Stimulated activated CD4-positive, alpha-beta T cell treated with anti-CD3 and anti-CD28 coated beads, Interleukin-1b, Interleukin-23, amount 100 ng/mL, for 4 hours (primary cell): ENCODE results near the gene ERCC4.

Experiments
- DNase-seq, 2 donors: peaks; one replicate each; pipeline ENCODE4 v3.0.0-alpha.2; 2020; ENCODE audit warnings: low read depth in 2 of 2

Gene ERCC4

GRCh38 chr16:13994239-13995106 lies 74.5 kb downstream of the ERCC4 start:
- DNase-seq: no peak

DNA sequence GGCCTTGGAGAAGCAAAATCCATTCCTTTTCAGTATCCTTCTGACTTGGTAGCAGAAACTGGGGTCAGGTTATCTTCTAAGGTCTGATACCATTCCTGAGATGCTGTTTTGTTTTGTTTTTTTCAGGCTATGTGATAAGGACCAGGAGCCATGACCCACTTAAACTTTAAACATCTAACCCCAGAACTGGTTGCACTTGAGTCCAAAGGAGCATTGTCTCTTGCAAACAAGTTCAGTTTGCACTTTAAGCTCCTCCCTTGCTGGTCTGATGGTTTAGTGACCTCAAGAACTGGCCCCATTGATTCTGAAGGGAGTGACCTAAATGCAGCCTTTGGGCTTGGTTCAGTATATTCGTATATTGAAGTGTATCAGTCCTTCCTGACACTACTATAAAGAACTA lies 75.2 kb downstream of the ERCC4 start:
- no peak for DNase-seq

GRCh38 chr16:13996778-13997288 lies 76.9 kb downstream of the ERCC4 start:
- no peak for DNase-seq

DNA sequence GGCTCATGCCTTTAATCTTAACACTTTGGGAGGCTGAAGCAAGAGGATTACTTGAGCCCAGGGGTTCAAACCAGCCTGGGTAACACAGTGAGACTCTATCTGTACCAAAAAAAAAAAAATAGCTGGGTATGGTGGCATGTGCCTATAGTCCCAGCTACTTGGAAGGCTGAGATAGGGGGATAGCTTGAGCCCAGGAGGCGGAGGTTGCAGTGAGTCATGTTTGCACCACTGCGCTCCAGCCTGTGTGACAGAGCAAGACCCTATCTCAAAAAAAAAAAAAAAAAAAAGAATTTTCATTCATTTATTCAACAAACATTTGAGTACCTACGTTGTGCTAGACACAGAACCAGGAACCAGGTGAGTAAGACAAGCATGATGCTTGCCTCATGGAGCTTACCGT lies 77.6 kb downstream of the ERCC4 start:
- no peak for DNase-seq

GRCh38 chr16:13997933-13998332 lies 78.0 kb downstream of the ERCC4 start:
- no peak for DNase-seq

DNA sequence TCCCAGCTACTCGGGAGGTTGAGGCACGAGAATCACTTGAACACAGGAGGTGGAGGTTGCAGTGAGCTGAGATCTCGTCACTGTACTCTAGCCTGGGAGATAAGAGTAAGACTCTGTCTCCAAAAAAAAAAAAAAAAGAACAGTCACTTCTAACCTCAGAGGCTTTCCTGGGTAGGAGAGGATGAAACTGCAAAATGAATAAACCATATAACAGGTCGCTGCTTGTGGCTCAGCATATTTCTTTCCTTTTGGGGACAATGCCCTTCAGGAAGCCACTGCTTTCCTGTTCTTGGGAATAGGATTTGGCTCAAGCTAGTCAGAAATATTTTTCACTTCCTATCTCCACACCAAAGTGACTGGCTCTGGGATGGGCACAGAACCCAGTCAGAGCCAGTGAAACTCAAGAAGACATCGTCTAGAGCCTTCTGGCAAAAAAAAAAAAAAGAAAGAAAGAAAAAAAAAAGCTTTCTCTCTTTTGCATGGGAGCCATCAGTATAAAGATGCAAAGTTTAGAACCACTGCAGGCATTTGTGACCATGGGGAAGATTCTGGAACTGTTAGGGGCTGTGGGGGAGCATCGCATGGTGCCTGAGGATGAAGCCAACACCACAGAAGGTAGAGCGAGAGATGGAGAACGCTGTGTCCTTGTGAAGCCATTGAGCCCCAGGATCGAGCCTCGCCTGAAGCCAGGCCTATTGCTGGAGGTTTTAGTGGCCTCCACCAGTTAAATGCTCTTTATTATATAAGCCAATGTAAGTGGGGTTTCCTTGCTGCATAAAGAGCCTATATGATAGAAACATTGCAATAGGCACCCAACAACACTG lies 79.3 kb downstream of the ERCC4 start:
- no peak for DNase-seq

GRCh38 chr16:13999895-14000425 lies 80.0 kb downstream of the ERCC4 start:
- no peak for DNase-seq

DNA sequence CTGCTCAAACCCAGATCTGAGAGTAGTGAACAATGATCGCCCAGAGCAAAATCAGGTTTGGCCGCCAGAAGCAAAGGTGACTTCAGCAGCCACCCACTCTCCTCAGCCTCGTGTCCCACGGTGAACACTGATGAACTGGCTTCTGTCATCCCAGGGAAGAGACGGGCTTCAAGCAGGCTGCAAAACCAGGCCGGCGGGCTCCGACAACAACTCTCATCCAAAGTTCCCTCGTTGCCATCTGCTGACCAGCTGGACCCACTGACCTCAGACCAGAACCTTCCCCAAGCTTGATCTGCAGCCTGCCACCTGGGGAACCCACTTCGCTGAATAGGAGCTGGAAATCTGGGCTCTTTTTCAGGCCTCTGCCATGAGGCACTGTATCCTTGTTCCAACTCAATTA lies 81.6 kb downstream of the ERCC4 start:
- no peak for DNase-seq
